Esophagus muscularis mucosa (tissue), 3 donors: Measurements from ENCODE around the gene SH3BGRL.

Experiments used
- POLR2A ChIP-seq: fragments of 450-650 bp; IDR thresholded peaks from one replicate; pipeline ENCODE4 v1.6.1; 2017; ENCODE audit warnings: antibody characterized with exemption, moderate library complexity, mild to moderate bottlenecking, low read depth
- POLR2AphosphoS5 ChIP-seq, 2 donors: sonication (generic); formaldehyde crosslinking; IDR thresholded peaks; one replicate each; pipeline ENCODE4 v1.6.1; 2017; ENCODE audit warnings: antibody characterized with exemption in 2 of 2
- TF ChIP-seq, protein P1 (sequence below), 3 experiments: fragments of 200-600 bp in 2 of 3; fragments of 450-650 bp in 1 of 3; sonication (generic) in 2 of 3; IDR thresholded peaks; one replicate each; pipeline ENCODE4 v1.5.1; 2017 to 2019; ENCODE audit warnings: antibody characterized with exemption in 3 of 3, mild to moderate bottlenecking in 2 of 3, moderate library complexity in 1 of 3

GRCh38 chrX:81301877-81302276 is 100.0 kb downstream of the SH3BGRL start:
- no peak for TF ChIP-seq POLR2A
- TF ChIP-seq, protein P1, sequence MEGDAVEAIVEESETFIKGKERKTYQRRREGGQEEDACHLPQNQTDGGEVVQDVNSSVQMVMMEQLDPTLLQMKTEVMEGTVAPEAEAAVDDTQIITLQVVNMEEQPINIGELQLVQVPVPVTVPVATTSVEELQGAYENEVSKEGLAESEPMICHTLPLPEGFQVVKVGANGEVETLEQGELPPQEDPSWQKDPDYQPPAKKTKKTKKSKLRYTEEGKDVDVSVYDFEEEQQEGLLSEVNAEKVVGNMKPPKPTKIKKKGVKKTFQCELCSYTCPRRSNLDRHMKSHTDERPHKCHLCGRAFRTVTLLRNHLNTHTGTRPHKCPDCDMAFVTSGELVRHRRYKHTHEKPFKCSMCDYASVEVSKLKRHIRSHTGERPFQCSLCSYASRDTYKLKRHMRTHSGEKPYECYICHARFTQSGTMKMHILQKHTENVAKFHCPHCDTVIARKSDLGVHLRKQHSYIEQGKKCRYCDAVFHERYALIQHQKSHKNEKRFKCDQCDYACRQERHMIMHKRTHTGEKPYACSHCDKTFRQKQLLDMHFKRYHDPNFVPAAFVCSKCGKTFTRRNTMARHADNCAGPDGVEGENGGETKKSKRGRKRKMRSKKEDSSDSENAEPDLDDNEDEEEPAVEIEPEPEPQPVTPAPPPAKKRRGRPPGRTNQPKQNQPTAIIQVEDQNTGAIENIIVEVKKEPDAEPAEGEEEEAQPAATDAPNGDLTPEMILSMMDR (IDR thresholded peaks at IDR 0.05) = no peak
- TF ChIP-seq POLR2AphosphoS5 (IDR thresholded peaks at IDR 0.05) = no peak
